HepG2 (cell line): Measurements from ENCODE around the gene TGM2. TPM values are rescaled to one million over a fixed set of nuclear protein-coding genes. Genes with fewer than 3 reads are reported as not detected.

ENCODE experiments used
- AHR ChIP-seq: IDR thresholded peaks from 2 replicates; pipeline ENCODE4 v1.6.1; 2018; ENCODE audit warnings: missing genetic modification reagents, missing compliant biosample characterization
- HNRNPL ChIP-seq: fragments of 200-400 bp; formaldehyde crosslinking; IDR thresholded peaks from 2 replicates; pipeline ENCODE4 v1.6.1; 2017; ENCODE audit warnings: mild to moderate bottlenecking, low read depth, low read length
- JUN ChIP-seq: sonication (generic); formaldehyde crosslinking; IDR thresholded peaks from 2 replicates; pipeline ENCODE4 v1.4.0; 2020; ENCODE audit warnings: mild to moderate bottlenecking, missing genetic modification reagents
- MXI1 ChIP-seq: IDR thresholded peaks from 3 replicates; pipeline ENCODE4 v1.6.1; 2012; ENCODE audit warnings: low read depth, low read length, inconsistent platforms, borderline replicate concordance
- NCOA1 ChIP-seq: sonication (generic); formaldehyde crosslinking; IDR thresholded peaks from 2 replicates; pipeline ENCODE4 v1.9.0; 2021; ENCODE audit warnings: missing genetic modification reagents
- NFKBIZ ChIP-seq: IDR thresholded peaks from 2 replicates; pipeline ENCODE4 v1.6.1; 2018; ENCODE audit warnings: missing genetic modification reagents, missing compliant biosample characterization
- RBFOX2 ChIP-seq: fragments of 200-400 bp; formaldehyde crosslinking; IDR thresholded peaks from 2 replicates; pipeline ENCODE4 v1.6.1; 2017; ENCODE audit warnings: low read depth, mild to moderate bottlenecking, low read length
- SNRNP70 ChIP-seq: fragments of 200-400 bp; formaldehyde crosslinking; IDR thresholded peaks from 2 replicates; pipeline ENCODE4 v1.6.1; 2017; ENCODE audit warnings: mild to moderate bottlenecking, low read depth, low read length, moderate library complexity
- SOX6 ChIP-seq, 2 experiments: fragments of 450-650 bp in 1 of 2; sonication (generic) in 1 of 2; formaldehyde crosslinking in 1 of 2; IDR thresholded peaks; 2 replicates each; pipeline versions ENCODE4 v1.4.0 to v1.6.1; 2017 to 2020; ENCODE audit warnings: antibody characterized with exemption in 1 of 2, mild to moderate bottlenecking in 1 of 2, missing genetic modification reagents in 1 of 2
- TEAD3 ChIP-seq: optimal IDR thresholded peaks from 2 replicates; pipeline ENCODE3; 2016; ENCODE audit warnings: borderline replicate concordance
- ZFP1 ChIP-seq: IDR thresholded peaks from 2 replicates; pipeline ENCODE4 v1.6.1; 2016
- ZNF124 ChIP-seq: sonication (generic); formaldehyde crosslinking; IDR thresholded peaks from 2 replicates; pipeline ENCODE4 v1.4.0; 2020; ENCODE audit warnings: missing genetic modification reagents
- ZNF207 ChIP-seq: fragments of 450-650 bp; IDR thresholded peaks from 2 replicates; pipeline ENCODE4 v1.6.1; 2016; ENCODE audit warnings: antibody characterized with exemption, borderline replicate concordance
- ZNF230 ChIP-seq: sonication (generic); formaldehyde crosslinking; IDR thresholded peaks from 2 replicates; pipeline ENCODE4 v1.4.0; 2020; ENCODE audit warnings: mild to moderate bottlenecking, missing genetic modification reagents
- ZNF383 ChIP-seq: sonication (generic); formaldehyde crosslinking; IDR thresholded peaks from 2 replicates; pipeline ENCODE4 v1.4.0; 2020; ENCODE audit warnings: missing genetic modification reagents, mild to moderate bottlenecking, borderline replicate concordance
- ZNF678 ChIP-seq: sonication (generic); formaldehyde crosslinking; IDR thresholded peaks from 2 replicates; pipeline ENCODE4 v1.4.0; 2020; ENCODE audit warnings: mild to moderate bottlenecking, missing genetic modification reagents
- polyA plus RNA-seq, 8 experiments: library from polyadenylated mRNA; depleted of rRNA in 3 of 8; stranded (reverse) in 7 of 8; unstranded in 1 of 8; fragments of >200 nt; fragmentation: Illumina TruSeq in 4 of 8; extraction: Trizol in 4 of 8; gene quantifications; 2 replicates each; pipeline versions ENCODE4 v1.2.1 to v1.2.3, GENCODE V29; 2011 to 2016; ENCODE audit warnings: low read depth in 4 of 8, missing spikeins in 1 of 8, mixed read lengths in 1 of 8; ENCODE audit not compliant: insufficient read depth in 1 of 8
- total RNA-seq, 5 experiments: library from RNA; depleted of rRNA; stranded (reverse); fragments of >200 nt; fragmentation: Illumina TruSeq; extraction: Trizol; gene quantifications; 2 replicates each; pipeline ENCODE4 v1.2.3, GENCODE V29; 2016; ENCODE audit warnings: low read depth in 1 of 5
- TF ChIP-seq, protein P1 (sequence below): IDR thresholded peaks from 2 replicates; pipeline ENCODE4 v1.6.1; 2016; ENCODE audit warnings: low read depth
- TF ChIP-seq, protein P2 (sequence below): sonication (generic); formaldehyde crosslinking; conservative IDR thresholded peaks from 2 replicates; pipeline ENCODE4 v1.8.0; 2022; ENCODE audit warnings: missing genetic modification reagents
- TF ChIP-seq, protein P3 (sequence below): sonication (generic); formaldehyde crosslinking; IDR thresholded peaks from 2 replicates; pipeline ENCODE4 v1.4.0; 2020; ENCODE audit warnings: missing genetic modification reagents
- TF ChIP-seq, protein P4 (sequence below): sonication (generic); formaldehyde crosslinking; IDR thresholded peaks from 2 replicates; pipeline ENCODE4 v1.8.0; 2022; ENCODE audit warnings: low read depth, missing genetic modification reagents
- TF ChIP-seq, protein P5 (sequence below): sonication (generic); formaldehyde crosslinking; IDR thresholded peaks from 2 replicates; pipeline ENCODE4 v1.4.0; 2020; ENCODE audit warnings: missing genetic modification reagents
- TF ChIP-seq, protein P6 (sequence below): sonication (generic); formaldehyde crosslinking; IDR thresholded peaks from 2 replicates; pipeline ENCODE4 v1.8.1; 2023; ENCODE audit warnings: mild to moderate bottlenecking, inconsistent platforms, moderate library complexity, missing genetic modification reagents, borderline replicate concordance

TGM2 gene
- total and polyA plus RNA-seq, 2 of the 13 experiments (the other 11 are each of a cell fraction or from before 2014, with no cell fraction given), result 4.2 to 46.4 TPM

DNA sequence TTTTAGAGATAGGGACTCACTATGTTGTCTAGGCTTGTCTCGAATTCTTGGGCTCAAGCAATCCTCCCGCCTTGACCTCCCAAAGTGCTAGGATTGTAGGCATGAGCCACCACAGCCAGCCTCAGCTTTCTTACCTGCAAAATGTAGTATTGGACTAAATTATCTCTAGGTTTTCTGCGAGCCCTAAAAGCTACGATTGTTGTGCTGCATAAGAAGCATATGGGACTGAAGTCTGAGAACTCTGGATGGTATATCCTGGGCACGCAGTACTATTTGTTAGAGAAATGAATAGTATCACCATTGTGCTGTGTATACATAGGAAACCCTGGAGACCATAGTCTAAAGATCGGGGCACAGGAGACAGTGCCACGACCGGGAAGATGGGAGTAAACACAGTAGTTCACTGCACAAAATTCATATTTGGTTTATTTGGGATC, 71.4 kb downstream of the TGM2 start (continued):
- no peak for TF ChIP-seq ZFP1 (CRISPR knock-in tag)
- no peak for TF ChIP-seq ZNF207
- TF ChIP-seq HNRNPL, result no peak
- TF ChIP-seq SNRNP70, result no peak
- no peak for TF ChIP-seq AHR (CRISPR knock-in tag)
- peak; percentile 74; the same call in 1 of the 2 replicates for TF ChIP-seq NFKBIZ (CRISPR knock-in tag)
- TF ChIP-seq RBFOX2, result no peak
- TF ChIP-seq, protein P1, sequence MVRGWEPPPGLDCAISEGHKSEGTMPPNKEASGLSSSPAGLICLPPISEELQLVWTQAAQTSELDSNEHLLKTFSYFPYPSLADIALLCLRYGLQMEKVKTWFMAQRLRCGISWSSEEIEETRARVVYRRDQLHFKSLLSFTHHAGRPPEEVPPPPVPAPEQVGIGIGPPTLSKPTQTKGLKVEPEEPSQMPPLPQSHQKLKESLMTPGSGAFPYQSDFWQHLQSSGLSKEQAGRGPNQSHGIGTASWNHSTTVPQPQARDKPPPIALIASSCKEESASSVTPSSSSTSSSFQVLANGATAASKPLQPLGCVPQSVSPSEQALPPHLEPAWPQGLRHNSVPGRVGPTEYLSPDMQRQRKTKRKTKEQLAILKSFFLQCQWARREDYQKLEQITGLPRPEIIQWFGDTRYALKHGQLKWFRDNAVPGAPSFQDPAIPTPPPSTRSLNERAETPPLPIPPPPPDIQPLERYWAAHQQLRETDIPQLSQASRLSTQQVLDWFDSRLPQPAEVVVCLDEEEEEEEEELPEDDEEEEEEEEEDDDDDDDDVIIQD (CRISPR knock-in tag), result peak; percentile 93
- TF ChIP-seq ZNF383 (CRISPR knock-in tag), result no peak
- TF ChIP-seq, protein P2, sequence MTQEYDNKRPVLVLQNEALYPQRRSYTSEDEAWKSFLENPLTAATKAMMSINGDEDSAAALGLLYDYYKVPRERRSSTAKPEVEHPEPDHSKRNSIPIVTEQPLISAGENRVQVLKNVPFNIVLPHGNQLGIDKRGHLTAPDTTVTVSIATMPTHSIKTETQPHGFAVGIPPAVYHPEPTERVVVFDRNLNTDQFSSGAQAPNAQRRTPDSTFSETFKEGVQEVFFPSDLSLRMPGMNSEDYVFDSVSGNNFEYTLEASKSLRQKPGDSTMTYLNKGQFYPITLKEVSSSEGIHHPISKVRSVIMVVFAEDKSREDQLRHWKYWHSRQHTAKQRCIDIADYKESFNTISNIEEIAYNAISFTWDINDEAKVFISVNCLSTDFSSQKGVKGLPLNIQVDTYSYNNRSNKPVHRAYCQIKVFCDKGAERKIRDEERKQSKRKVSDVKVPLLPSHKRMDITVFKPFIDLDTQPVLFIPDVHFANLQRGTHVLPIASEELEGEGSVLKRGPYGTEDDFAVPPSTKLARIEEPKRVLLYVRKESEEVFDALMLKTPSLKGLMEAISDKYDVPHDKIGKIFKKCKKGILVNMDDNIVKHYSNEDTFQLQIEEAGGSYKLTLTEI (CRISPR knock-in tag), result no peak
- TF ChIP-seq NCOA1, result no peak
- no peak for TF ChIP-seq JUN (CRISPR knock-in tag)
- TF ChIP-seq ZNF124 (CRISPR knock-in tag), result no peak
- TF ChIP-seq TEAD3 (CRISPR knock-in tag), result peak; percentile 52
- TF ChIP-seq, protein P3, sequence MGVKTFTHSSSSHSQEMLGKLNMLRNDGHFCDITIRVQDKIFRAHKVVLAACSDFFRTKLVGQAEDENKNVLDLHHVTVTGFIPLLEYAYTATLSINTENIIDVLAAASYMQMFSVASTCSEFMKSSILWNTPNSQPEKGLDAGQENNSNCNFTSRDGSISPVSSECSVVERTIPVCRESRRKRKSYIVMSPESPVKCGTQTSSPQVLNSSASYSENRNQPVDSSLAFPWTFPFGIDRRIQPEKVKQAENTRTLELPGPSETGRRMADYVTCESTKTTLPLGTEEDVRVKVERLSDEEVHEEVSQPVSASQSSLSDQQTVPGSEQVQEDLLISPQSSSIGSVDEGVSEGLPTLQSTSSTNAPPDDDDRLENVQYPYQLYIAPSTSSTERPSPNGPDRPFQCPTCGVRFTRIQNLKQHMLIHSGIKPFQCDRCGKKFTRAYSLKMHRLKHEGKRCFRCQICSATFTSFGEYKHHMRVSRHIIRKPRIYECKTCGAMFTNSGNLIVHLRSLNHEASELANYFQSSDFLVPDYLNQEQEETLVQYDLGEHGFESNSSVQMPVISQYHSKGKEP (CRISPR knock-in tag), result no peak
- no peak for TF ChIP-seq ZNF678 (CRISPR knock-in tag)
- TF ChIP-seq ZNF230 (CRISPR knock-in tag), result no peak
- TF ChIP-seq, protein P4, sequence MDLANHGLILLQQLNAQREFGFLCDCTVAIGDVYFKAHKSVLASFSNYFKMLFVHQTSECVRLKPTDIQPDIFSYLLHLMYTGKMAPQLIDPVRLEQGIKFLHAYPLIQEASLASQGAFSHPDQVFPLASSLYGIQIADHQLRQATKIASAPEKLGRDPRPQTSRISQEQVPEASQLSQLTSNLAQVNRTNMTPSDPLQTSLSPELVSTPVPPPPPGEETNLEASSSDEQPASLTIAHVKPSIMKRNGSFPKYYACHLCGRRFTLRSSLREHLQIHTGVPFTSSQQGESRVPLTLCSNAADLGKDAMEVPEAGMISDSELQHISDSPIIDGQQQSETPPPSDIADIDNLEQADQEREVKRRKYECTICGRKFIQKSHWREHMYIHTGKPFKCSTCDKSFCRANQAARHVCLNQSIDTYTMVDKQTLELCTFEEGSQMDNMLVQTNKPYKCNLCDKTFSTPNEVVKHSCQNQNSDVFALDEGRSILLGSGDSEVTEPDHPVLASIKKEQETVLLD (CRISPR knock-in tag), result no peak
- TF ChIP-seq, protein P5, sequence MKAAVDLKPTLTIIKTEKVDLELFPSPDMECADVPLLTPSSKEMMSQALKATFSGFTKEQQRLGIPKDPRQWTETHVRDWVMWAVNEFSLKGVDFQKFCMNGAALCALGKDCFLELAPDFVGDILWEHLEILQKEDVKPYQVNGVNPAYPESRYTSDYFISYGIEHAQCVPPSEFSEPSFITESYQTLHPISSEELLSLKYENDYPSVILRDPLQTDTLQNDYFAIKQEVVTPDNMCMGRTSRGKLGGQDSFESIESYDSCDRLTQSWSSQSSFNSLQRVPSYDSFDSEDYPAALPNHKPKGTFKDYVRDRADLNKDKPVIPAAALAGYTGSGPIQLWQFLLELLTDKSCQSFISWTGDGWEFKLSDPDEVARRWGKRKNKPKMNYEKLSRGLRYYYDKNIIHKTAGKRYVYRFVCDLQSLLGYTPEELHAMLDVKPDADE (CRISPR knock-in tag), result no peak
- 0 out of 3 replicates have a peak, but pooled peaks have one; percentile 39 for TF ChIP-seq MXI1
- TF ChIP-seq SOX6 (IDR thresholded peaks at IDR 0.05), result no peak
- peak; percentile 82 for TF ChIP-seq SOX6 (CRISPR knock-in tag; IDR thresholded peaks at IDR 0.05)
- TF ChIP-seq, protein P6, sequence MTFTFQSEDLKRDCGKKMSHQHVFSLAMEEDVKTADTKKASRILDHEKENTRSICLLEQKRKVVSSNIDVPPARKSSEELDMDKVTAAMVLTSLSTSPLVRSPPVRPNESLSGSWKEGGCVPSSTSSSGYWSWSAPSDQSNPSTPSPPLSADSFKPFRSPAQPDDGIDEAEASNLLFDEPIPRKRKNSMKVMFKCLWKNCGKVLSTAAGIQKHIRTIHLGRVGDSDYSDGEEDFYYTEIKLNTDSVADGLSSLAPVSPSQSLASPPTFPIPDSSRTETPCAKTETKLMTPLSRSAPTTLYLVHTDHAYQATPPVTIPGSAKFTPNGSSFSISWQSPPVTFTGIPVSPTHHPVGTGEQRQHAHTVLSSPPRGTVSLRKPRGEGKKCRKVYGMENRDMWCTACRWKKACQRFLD, result no peak
